Mesenteric fat pad (tissue), 1 donor: ENCODE measurements around the gene NKIRAS1. TPM values are rescaled to one million over a fixed set of nuclear protein-coding genes. Genes with fewer than 3 reads are reported as not detected.

Experiments used
- total RNA-seq: library from RNA; stranded (reverse); fragmentation: NEBNext Ultra II Directional; extraction: Animal tissue kit (Norgen Biotek cat#: 25700); gene quantifications from one replicate; pipeline ENCODE4 v1.2.1, GENCODE V29; 2021
- donor health status: DM: yes; HTN: yes; CAD: no.

The NKIRAS1 gene
- total RNA-seq, 1 donor from 2014 or later, result 15.7 TPM

Other genes with a start within 250 kb of the NKIRAS1 start
- 93.7 TPM for gene UBE2E1, start 111.0 kb downstream of the NKIRAS1 start, total RNA-seq
- 1,360 TPM for gene RPL15, start 142 bp upstream of the NKIRAS1 start, total RNA-seq
- 19.4 TPM for gene NR1D2, start 28.3 kb upstream of the NKIRAS1 start, total RNA-seq